Gastrocnemius medialis (tissue), 4 donors: ENCODE measurements around the gene VNN1.

ENCODE experiments used
- POLR2A ChIP-seq, 2 donors: fragments of 450-650 bp; IDR thresholded peaks; one replicate each; pipeline ENCODE4 v1.6.1; 2017; ENCODE audit warnings: antibody characterized with exemption in 2 of 2, mild to moderate bottlenecking in 2 of 2, moderate library complexity in 2 of 2
- TF ChIP-seq, protein P1 (sequence below), 5 experiments: fragments of 450-650 bp in 3 of 5; fragments of 200-600 bp in 2 of 5; sonication (generic) in 2 of 5; IDR thresholded peaks in 4 of 5; conservative IDR thresholded peaks in 1 of 5; 1 replicate in 4 of 5; 2 replicates in 1 of 5; pipeline ENCODE4 v1.5.1; 2016 to 2019; ENCODE audit warnings: antibody characterized with exemption in 5 of 5, mild to moderate bottlenecking in 3 of 5, moderate library complexity in 3 of 5

DNA sequence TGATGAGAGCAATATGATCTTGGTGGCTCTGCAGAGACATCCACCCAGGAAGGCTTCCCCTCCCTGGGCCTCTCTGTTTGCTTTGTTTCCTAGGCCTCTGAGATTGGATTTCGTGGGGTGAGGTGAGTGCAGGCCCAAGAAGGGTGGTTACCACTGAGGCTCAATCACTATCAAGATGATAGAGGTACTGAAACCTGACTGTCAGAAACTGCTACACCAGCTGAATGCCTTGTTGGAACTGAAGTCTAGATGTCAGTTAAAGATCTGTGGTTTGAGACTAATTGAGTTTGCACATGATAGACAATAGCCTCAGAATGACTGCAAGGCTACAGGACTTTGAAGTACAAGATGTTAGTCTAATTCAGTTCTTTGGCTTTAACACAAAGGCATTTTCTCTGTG, 15.2 kb downstream of the VNN1 start:
- TF ChIP-seq, protein P1, sequence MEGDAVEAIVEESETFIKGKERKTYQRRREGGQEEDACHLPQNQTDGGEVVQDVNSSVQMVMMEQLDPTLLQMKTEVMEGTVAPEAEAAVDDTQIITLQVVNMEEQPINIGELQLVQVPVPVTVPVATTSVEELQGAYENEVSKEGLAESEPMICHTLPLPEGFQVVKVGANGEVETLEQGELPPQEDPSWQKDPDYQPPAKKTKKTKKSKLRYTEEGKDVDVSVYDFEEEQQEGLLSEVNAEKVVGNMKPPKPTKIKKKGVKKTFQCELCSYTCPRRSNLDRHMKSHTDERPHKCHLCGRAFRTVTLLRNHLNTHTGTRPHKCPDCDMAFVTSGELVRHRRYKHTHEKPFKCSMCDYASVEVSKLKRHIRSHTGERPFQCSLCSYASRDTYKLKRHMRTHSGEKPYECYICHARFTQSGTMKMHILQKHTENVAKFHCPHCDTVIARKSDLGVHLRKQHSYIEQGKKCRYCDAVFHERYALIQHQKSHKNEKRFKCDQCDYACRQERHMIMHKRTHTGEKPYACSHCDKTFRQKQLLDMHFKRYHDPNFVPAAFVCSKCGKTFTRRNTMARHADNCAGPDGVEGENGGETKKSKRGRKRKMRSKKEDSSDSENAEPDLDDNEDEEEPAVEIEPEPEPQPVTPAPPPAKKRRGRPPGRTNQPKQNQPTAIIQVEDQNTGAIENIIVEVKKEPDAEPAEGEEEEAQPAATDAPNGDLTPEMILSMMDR (IDR thresholded peaks at IDR 0.05 in 4 of 5, conservative IDR thresholded peaks at IDR 0.05 in 1 of 5) = no peak
- no peak for TF ChIP-seq POLR2A (IDR thresholded peaks at IDR 0.05)
